ENCODE data around the gene EXOC6.
"Not testable (repeated sequence)": the region's sequence is repeated elsewhere in the genome, so short reads cannot be mapped to it uniquely, and the experiment has no call there.

EXOC6 gene

GRCh38 chr10:92946491-92946890, 98.2 kb downstream of the EXOC6 start:
- DNase-seq (ENCODE audit: low read depth), result no peak

- not testable (repeated sequence) for DNase-seq (ENCODE audit: low read depth)
Observed at GRCh38 chr10:92952573-92952972, 104.3 kb downstream of the EXOC6 start.

- DNase-seq (ENCODE audit: low read depth), result no peak
Observed at GRCh38 chr10:92957223-92958010, 109.1 kb downstream of the EXOC6 start.

GRCh38 chr10:92961638-92962037, 113.3 kb downstream of the EXOC6 start:
- DNase-seq (ENCODE audit: low read depth), result no peak

GRCh38 chr10:92965314-92965713, 117.0 kb downstream of the EXOC6 start:
- no peak for DNase-seq (ENCODE audit: low read depth)

- DNase-seq (ENCODE audit: low read depth), result no peak
Observed at GRCh38 chr10:92967641-92968040, 119.3 kb downstream of the EXOC6 start.

GRCh38 chr10:92969151-92969550, 120.8 kb downstream of the EXOC6 start:
- DNase-seq (ENCODE audit: low read depth), result no peak

- DNase-seq (ENCODE audit: low read depth), result no peak
Observed at GRCh38 chr10:92970301-92971070, 122.2 kb downstream of the EXOC6 start.

- DNase-seq (ENCODE audit: low read depth), result no peak
Observed at GRCh38 chr10:92972066-92972870, 123.9 kb downstream of the EXOC6 start.

- no peak for DNase-seq (ENCODE audit: low read depth)
Observed at GRCh38 chr10:92972886-92973285, 124.6 kb downstream of the EXOC6 start.

GRCh38 chr10:92976278-92976677, 128.0 kb downstream of the EXOC6 start:
- DNase-seq (ENCODE audit: low read depth), result not testable (repeated sequence)

GRCh38 chr10:92989250-92989649, 140.9 kb downstream of the EXOC6 start:
- no peak for DNase-seq (ENCODE audit: low read depth)

- no peak for DNase-seq (ENCODE audit: low read depth)
Observed at GRCh38 chr10:92990615-92991014, 142.3 kb downstream of the EXOC6 start.

GRCh38 chr10:92991513-92991912, 143.2 kb downstream of the EXOC6 start:
- DNase-seq (ENCODE audit: low read depth), result no peak

GRCh38 chr10:92993699-92994272, 145.5 kb downstream of the EXOC6 start:
- no peak for DNase-seq (ENCODE audit: low read depth)

GRCh38 chr10:92995509-92995908, 147.2 kb downstream of the EXOC6 start:
- no peak for DNase-seq (ENCODE audit: low read depth)

- no peak for DNase-seq (ENCODE audit: low read depth)
Observed at GRCh38 chr10:92997620-92998019, 149.3 kb downstream of the EXOC6 start.

- DNase-seq (ENCODE audit: low read depth), result no peak
Observed at GRCh38 chr10:92999191-92999590, 150.9 kb downstream of the EXOC6 start.

GRCh38 chr10:93006435-93007039, 158.2 kb downstream of the EXOC6 start:
- DNase-seq (ENCODE audit: low read depth), result no peak

GRCh38 chr10:93015722-93016121, 167.4 kb downstream of the EXOC6 start:
- no peak for DNase-seq (ENCODE audit: low read depth)

- DNase-seq (ENCODE audit: low read depth), result no peak
Observed at GRCh38 chr10:93023013-93023650, 174.8 kb downstream of the EXOC6 start.

Data from T-helper 22 cell (primary cell).